Psoas muscle (tissue), 8 donors: ENCODE results near the gene SATB2. TPM values are rescaled to one million over a fixed set of nuclear protein-coding genes. Genes with fewer than 3 reads are reported as not detected.

ENCODE experiments used
- ATAC-seq, 4 donors: fragments of 200-7000 bp; cut with Tn5 transposase; one replicate each; pipeline ENCODE4 v1.9.1; 2020; ENCODE audit warnings: moderate library complexity in 3 of 4, mild to moderate bottlenecking in 2 of 4
- DNase-seq, 2 donors: peaks; one replicate each; pipeline ENCODE4 v3.0.0-alpha.2; 2020
- H3K27ac ChIP-seq: fragments of 200-600 bp; one replicate; pipeline ENCODE4 v1.8.0; 2022
- H3K27me3 ChIP-seq, 3 donors: fragments of 200-600 bp in 1 of 3; one replicate each; pipeline versions ENCODE4 v1.6.1 to v1.8.0; 2013 to 2022; ENCODE audit warnings: low read length in 2 of 3, mild to moderate bottlenecking in 2 of 3, moderate library complexity in 1 of 3; ENCODE audit not compliant: insufficient read depth in 3 of 3
- H3K36me3 ChIP-seq, 2 donors: fragments of 200-600 bp in 1 of 2; one replicate each; pipeline versions ENCODE4 v1.6.1 to v1.8.0; 2013 to 2022; ENCODE audit warnings: low read depth in 1 of 2, mild to moderate bottlenecking in 1 of 2, moderate library complexity in 1 of 2; ENCODE audit not compliant: insufficient read depth in 1 of 2
- H3K4me1 ChIP-seq: fragments of 200-600 bp; one replicate; pipeline ENCODE4 v1.8.0; 2022
- H3K4me3 ChIP-seq: fragments of 200-600 bp; one replicate; pipeline ENCODE4 v1.8.0; 2022; ENCODE audit warnings: mild to moderate bottlenecking
- H3K9me3 ChIP-seq: fragments of 200-600 bp; one replicate; pipeline ENCODE4 v1.8.0; 2022
- WGBS, 3 donors: extraction: QIAGEN DNeasy Blood & Tissue Kit; methylation state at CpG; one replicate each; pipeline versions ENCODE4 v1.1.6 to v1.1.7; 2013; 5-methylcytosine and 5-hydroxymethylcytosine counted together
- intact Hi-C, 2 donors: fragments of 100-400 bp; cut with DNase I; formaldehyde crosslinking; loops; one replicate each; pipeline versions ENCODE4 v1.11.0 to v1.14.2; 2022
- polyA plus RNA-seq, 3 donors: library from polyadenylated mRNA; stranded (reverse); fragments of 200-250 nt; gene quantifications; one replicate each; pipeline ENCODE4 v1.2.3, GENCODE V29; 2013
- total RNA-seq, 4 donors: library from RNA; stranded (reverse); fragmentation: NEBNext Ultra II Directional in 2 of 4; extraction: Animal tissue kit (Norgen Biotek cat#: 25700) in 2 of 4; gene quantifications; one replicate each; pipeline versions ENCODE4 v1.2.1 to v1.2.4, GENCODE V29; 2021 to 2023
- TF ChIP-seq, protein P1 (sequence below): fragments of 200-600 bp; IDR thresholded peaks from one replicate; pipeline ENCODE4 v1.8.0; 2022; ENCODE audit warnings: antibody characterized with exemption
- donor health status: healthy with polysubstance abuse.
- donor health status: DM: no; HTN: no; CAD: no; lungs with moderate emphysema.
- donor health status: Bipolar disorder and iron deficiency.
- donor health status: healthy.
- donor health status: DM: yes; HTN: yes; CAD: no.
- donor health status: DM: no; HTN: no; CAD: no.
- donor health status: DM: no; HTN: no; CAD: no.
- donor health status: DM: yes; HTN: yes; CAD: no.

SATB2 gene
- total and polyA plus RNA-seq, 7 donors, result 0.46 to 2.4 (median 1.6) TPM

DNA sequence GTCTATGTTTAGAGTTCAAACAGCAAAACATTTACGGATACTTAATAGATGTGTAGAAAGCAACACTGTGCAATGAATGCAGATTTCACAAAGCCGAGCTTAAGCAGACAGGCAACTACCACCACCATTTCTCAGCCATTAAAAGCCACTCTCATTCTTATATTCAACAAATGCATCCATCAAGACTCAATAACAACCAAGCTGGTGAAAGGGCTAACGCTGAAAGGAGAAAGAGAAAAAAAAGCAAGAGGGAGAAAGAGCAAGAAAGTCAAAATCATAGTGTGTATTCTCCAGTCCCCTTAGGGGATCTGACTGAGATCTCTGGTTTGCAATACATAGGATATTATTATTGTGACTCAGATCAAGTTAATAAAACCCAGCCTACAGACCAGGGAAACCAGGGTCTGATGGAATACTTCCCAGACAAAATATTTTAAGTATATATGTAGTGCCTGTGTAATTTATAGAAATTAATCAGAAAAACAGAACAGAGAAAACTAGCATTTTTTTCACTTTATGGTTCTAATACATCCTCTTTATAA lies 14.1 kb downstream of the SATB2 start:
- Histone ChIP-seq H3K9me3 (no peaks in the 10 kb centered on the region), H3K4me3 (no peak overlapping the region), H3K27me3 (peaks cover 0 to 3% (median 0%) of the 10 kb centered on the region in 3 donors), H3K36me3 (no peaks in the 10 kb centered on the region), H3K27ac (no peak overlapping the region), H3K4me1 (no peaks in the 10 kb centered on the region)
- WGBS, 3 donors, result 58 to 75% (median 58%) methylated on average over 3 of the region's 3 CpGs
- intact Hi-C loops, result no loop called here
- TF ChIP-seq, protein P1, sequence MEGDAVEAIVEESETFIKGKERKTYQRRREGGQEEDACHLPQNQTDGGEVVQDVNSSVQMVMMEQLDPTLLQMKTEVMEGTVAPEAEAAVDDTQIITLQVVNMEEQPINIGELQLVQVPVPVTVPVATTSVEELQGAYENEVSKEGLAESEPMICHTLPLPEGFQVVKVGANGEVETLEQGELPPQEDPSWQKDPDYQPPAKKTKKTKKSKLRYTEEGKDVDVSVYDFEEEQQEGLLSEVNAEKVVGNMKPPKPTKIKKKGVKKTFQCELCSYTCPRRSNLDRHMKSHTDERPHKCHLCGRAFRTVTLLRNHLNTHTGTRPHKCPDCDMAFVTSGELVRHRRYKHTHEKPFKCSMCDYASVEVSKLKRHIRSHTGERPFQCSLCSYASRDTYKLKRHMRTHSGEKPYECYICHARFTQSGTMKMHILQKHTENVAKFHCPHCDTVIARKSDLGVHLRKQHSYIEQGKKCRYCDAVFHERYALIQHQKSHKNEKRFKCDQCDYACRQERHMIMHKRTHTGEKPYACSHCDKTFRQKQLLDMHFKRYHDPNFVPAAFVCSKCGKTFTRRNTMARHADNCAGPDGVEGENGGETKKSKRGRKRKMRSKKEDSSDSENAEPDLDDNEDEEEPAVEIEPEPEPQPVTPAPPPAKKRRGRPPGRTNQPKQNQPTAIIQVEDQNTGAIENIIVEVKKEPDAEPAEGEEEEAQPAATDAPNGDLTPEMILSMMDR, result no peak
- ATAC-seq (no peak), DNase-seq (no peak)

DNA sequence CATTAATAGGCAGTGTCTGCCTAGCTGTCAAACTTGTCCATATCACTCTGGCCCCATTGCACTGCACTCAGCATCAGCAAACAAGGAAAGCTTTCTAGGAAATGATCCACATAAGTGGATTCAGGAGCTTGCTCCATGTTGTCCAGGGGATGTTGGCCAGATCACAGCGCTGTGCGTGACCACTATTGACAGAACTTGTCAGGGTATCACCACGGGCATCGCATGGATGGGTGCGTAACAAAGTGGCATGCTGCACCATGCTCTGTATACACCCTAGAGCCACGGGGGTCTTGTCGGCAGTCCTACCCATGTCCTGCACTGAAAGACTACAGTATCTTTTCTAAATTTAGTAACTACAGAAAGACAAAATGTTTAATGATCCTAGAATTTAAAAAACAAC lies 15.6 kb downstream of the SATB2 start:
- Histone ChIP-seq H3K4me3 (no peak overlapping the region), H3K36me3 (no peaks in the 10 kb centered on the region), H3K4me1 (no peaks in the 10 kb centered on the region), H3K9me3 (no peaks in the 10 kb centered on the region), H3K27me3 (peaks cover 0 to 3% (median 0%) of the 10 kb centered on the region in 3 donors), H3K27ac (no peak overlapping the region)
- ATAC-seq (no peak), DNase-seq (no peak)
- WGBS, 3 donors, result 95 to 98% (median 96%) methylated on average over 7 of the region's 7 CpGs
- intact Hi-C loops, result no loop called here
- TF ChIP-seq, protein P1, result no peak

DNA sequence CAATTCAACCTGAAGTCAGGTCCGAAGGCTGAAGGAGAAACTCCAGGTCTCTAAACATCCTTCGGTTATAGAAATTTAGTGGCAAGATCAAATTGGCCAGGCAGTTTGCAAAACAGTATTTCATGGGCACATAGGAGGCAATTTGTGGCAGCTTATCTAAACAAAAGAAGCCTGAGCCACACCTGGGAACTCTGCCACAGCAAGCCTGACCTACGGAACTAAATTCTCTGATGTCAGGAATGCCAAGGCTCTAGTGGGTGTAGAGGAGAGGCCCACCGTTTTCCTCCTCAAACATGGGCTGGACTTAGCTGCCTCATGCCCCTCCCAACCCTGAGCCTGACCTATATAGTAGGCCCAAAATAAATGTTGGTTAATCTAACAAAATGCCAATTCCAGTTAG lies 16.0 kb downstream of the SATB2 start:
- TF ChIP-seq, protein P1, result no peak
- no peak overlapping the region for H3K27ac ChIP-seq
- WGBS, 3 donors, result 84 to 91% (median 87%) methylated on average over 4 of the region's 4 CpGs
- H3K36me3 ChIP-seq, result no peaks in the 10 kb centered on the region
- H3K9me3 ChIP-seq, result no peaks in the 10 kb centered on the region
- DNase-seq (no peak), ATAC-seq (no peak)
- no peaks in the 10 kb centered on the region for H3K4me1 ChIP-seq
- H3K4me3 ChIP-seq, result no peak overlapping the region
- intact Hi-C loops, result no loop called here
- peaks cover 0 to 3% (median 0%) of the 10 kb centered on the region in 3 donors for H3K27me3 ChIP-seq

DNA sequence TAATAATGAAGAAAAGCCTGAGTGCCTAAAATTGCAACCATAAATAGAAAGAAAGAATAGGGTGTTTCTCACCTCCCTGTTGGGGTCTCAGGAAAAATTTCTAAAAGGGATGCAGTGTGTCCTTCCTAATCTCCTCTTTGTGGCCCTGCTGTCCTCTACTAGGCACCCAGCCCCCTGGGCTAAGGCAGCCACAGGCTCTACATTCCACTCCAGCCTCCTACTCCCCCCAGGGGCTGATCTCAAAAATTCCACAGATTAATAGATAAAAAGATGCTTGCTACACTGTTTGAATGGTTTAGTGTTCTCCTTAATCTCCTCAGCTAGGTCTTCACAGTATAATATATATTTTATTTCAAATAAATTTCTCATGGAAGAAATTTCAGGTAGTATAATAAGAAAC lies 17.6 kb downstream of the SATB2 start:
- H3K36me3 ChIP-seq, result no peaks in the 10 kb centered on the region
- ATAC-seq (no peak), DNase-seq (no peak)
- TF ChIP-seq, protein P1, result no peak
- no peak overlapping the region for H3K27ac ChIP-seq
- no peaks in the 10 kb centered on the region for H3K4me1 ChIP-seq
- intact Hi-C loops, result no loop called here
- no peaks in the 10 kb centered on the region for H3K9me3 ChIP-seq
- H3K4me3 ChIP-seq, result no peak overlapping the region
- peaks cover 0 to under 1% (median 0%) of the 10 kb centered on the region in 3 donors for H3K27me3 ChIP-seq

DNA sequence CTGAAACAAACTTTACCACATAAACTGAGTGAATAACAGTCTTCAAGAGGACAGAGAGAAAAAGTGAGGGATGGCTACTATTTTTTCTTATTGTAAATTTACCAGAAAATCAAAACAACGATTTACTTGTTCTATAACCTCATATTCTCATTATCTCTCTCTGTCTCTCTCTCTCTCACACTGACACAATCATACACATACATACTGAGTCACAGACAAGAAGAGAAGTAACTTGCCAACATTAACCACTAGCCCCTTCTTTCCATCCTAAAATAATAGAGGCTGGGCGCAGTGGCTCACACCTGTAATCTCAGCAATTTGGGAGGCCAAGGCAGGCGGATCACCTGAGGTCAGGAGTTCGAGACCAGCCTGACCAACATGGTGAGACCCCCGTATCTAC lies 18.2 kb downstream of the SATB2 start:
- Histone ChIP-seq H3K4me3 (no peak overlapping the region), H3K9me3 (no peaks in the 10 kb centered on the region), H3K27me3 (no peaks in the 10 kb centered on the region), H3K36me3 (no peaks in the 10 kb centered on the region), H3K27ac (no peak overlapping the region), H3K4me1 (no peaks in the 10 kb centered on the region)
- WGBS, 3 donors, result 93 to 95% (median 93%) methylated on average over 5 of the region's 5 CpGs
- TF ChIP-seq, protein P1, result no peak
- ATAC-seq, result no peak
- DNase-seq, result no peak
- intact Hi-C loops, result no loop called here
